Stimulated activated CD4-positive, alpha-beta T cell treated with anti-CD3 and anti-CD28 coated beads, Interleukin-15, amount 100 ng/mL, for 1 hour (primary cell): ENCODE measurements around the gene DENND4B.

Source experiments
- DNase-seq, 2 donors: peaks; one replicate each; pipeline ENCODE4 v3.0.0-alpha.2; 2020; ENCODE audit warnings: low read depth in 1 of 2, low spot score in 1 of 2

Gene DENND4B

DNA sequence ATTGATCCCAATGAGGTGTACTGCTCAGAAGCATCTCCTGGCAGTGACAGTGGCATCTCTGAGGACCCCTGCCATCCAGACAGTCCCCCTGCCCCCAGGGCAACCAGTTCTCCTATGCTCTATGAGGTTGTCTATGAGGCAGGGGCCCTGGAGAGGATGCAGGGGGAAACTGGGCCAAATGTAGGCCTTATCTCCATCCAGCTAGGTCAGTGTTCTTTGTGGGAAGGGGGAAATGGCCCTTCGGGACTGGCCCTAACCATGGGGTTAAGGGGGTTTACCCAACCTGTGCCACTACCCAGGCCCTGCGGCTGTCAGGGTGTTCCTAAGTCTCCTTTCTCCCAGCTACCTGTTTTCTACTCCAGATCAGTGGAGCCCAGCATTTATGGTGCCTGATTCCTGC lies 22.5 kb upstream of the DENND4B start:
- DNase-seq, result no peak

DNA sequence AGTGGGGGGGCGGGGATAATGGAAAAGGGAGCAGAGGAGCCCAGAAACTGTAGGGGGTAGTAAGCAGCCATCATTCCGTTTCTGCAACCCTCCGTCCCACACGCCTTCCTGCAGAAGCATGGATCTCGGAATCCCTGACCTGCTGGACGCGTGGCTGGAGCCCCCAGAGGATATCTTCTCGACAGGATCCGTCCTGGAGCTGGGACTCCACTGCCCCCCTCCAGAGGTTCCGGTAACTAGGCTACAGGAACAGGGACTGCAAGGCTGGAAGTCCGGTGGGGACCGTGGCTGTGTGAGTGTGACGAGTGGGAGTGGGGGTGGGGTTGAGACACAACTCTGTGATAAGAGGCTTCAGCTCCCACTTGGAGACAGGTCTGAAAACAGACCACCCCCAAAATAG lies 21.9 kb upstream of the DENND4B start:
- no peak for DNase-seq

DNA sequence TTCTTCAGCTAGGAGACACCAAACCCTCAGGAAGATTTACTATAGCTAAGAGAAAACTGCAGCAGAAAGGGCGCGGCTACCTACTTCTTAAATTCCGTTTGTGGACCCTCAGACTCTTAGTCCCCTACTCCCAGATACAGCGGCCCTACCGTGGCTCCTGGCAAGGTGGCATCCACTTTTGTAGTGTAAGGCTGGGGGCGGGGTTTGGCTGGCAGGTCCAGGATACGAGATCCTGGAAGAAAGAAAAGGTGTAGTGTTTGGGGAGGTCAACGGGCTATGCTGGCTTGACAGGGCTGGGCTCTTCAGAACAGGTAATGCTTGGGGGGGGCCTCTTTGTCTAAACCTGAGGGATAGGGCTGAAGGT lies 21.5 kb upstream of the DENND4B start:
- no peak for DNase-seq

GRCh38 chr1:153967107-153967999 lies 20.8 kb upstream of the DENND4B start, which contains the start of gene CREB3L4:
Gene CREB3L4, plus strand, starts transcription at chr1:153967902. Its CDS starts 624 bp downstream, at chr1:153968526.
- peak; percentile 63 to 67 for DNase-seq

DNA sequence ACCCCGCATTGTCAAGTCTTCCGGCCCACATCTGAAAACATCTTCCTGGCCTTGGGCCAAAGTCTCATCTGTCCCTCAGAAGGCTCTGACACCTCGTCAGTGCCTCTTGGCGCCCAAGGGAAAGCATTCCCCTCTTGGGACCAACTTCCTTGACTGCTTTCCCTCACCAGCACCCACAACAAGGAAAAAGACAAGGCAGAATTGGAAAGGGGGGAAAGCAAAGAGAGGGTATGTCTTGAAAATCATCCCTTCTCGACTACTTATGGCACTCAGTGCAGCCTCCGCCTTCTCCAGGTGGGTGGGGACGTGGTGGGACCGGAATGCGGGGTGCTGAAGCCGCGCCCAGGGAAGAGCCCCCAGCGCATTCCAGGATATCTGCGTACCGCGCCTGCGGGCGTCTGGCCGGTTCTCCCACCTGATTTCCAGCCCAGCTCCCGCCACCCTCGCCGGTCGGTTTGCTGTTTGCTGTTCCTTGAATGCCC lies 17.4 kb upstream of the DENND4B start:
- DNase-seq, result no peak

DNA sequence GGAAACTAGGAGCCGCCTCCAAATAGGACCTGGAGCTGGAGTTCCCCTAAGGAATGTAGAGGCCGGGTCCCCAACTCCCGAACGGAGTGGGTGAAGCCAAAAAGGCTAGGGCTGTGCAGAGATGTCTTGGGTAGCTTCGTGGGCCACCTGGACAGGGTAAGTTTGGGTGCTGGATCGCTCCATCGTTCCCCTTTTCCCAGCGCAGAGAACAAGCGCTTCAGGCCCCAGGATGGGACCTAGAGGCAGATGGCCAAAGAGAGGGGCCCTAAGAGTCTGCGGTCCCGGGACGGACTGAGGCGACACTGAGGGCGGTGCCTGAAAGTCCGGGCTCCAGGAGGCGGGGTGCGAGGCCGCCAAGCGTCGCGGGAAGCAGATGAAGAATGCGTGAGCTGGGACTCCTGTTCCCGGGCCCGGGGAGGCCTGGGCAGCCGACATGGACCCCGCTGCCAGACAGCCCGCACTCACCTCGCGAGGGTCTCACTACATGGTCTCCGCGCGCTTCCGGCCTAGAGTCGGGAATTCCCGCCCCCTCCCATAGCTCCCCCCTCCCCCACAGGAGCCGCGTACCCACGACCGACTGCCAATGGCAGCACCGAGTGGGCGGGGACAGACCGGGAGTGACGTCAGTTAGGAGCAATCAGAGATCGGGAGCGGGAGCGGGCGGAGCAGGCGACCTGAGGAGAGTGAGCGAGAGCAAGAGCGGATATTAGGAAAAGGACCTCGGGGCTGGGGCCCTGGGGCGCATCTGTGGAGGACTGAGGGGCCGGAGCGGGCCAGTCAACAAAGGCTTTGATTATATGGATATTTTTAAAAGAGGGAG lies 16.7 kb upstream of the DENND4B start, which contains the start of gene SLC39A1:
Gene SLC39A1 (minus strand): TSS at position 508 of the 820 bp plus-strand sequence. CDS start 822 bp downstream, outside the sequence.
- peak; percentile 82 to 86 for DNase-seq

DNA sequence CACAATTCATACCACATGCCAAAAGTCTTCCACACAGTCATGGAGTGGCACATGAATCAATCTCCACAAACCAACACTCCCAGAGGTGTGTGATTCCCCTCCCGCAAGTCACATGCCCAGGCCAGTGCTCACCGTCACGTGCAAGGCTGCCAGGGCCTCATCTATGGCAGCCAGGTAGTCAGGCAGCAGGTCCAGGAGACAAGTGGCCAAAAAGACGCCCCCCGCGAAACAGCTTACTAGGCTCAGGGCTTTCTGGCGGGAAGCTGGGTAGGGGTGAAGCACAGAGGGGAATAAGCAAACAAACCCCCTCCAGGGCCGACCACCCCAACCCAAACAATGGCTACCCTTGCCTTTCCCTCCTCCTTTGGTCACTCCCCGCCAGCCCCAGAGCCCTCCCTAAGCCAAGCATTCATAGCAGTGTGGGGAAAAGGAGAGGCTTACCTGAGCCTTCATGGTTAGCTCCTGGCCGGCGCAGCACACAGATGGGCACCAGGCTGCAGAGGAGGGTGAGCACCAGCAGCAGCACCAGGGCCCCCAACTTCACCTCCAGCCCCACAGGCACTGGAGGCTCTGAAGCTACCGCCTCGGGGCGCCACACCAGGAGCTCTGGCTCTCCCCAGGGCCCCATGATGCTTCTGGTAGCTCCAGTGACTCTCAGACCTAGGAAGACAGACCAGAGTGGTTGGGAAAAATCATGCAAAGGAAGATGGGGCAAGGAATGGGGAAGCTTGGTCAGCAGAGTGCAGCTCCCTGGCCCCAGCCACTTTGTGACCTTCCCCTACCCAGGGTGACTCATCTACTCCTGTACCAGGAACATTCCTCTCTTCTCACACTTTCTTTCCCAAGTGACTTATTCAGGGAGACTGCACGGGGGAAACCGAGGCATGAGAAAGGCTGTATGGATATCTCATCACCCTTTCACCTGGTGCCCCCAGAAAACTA lies 15.8 kb upstream of the DENND4B start:
- DNase-seq, result no peak

- no peak for DNase-seq
These were observed 14.9 kb upstream of the DENND4B start for GRCh38 chr1:153961421-153961820.

- no peak for DNase-seq
These were observed 13.7 kb upstream of the DENND4B start for GRCh38 chr1:153960206-153960605.

- no peak for DNase-seq
These were observed 12.9 kb upstream of the DENND4B start for GRCh38 chr1:153959454-153959853.

- no peak for DNase-seq
These were observed 12.4 kb upstream of the DENND4B start for GRCh38 chr1:153958961-153959260.

- DNase-seq, result peak; percentile 90 to 91
These were observed 11.8 kb upstream of the DENND4B start, which contains the start of gene CRTC2 for GRCh38 chr1:153958111-153958960. Gene CRTC2, minus strand, starts transcription at chr1:153958612. Its CDS starts 115 bp downstream, at chr1:153958497.

DNA sequence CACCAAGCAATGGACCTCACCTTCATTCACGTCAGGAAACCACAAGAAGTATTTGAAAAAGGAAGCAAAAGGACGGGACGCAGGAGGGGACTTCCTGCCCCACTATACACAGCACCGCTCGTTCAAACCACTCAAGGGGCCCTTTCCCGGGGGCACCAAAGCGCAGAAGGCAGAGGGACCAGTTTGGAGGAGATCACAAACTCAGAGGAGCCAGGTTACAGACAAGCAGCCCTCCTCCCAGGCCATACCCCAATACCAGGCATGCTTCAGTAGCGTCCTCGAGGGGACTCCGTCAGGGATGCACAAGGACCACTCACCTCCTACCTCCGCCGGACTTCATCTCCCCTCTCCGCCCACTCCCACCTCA lies 11.2 kb upstream of the DENND4B start:
- no peak for DNase-seq

DNA sequence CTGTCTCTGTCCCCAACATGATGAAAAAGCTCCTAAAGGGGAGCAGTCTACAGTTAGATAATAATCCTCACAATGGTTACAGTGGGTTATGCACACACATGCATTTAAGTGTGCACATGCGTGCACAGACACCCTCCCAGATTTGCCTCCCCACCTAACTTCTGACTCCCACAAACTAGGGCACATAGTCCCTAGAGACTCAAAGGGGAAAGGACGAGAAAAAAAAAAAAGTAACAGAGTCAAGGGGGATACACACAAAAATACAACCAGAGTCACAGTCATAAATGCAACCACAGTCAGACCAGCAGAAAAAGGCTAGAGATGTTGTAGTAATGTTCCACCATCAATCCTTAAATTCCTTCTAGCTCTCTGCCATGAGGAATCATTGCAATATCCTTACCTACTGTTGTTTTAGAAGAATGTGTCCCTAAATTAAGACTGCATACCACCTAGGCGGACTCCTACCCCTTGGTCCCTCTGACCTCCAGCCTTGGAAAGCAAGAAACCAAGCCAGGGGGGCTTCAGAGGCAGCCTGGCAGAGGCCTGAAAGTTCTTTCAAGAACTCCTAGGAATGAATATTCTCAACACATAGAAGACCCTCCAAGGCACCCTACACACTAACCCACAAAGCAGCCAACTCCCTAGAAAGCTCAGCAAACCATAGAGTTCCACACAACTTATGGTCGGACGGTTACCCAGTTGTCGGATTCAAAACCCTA lies 10.6 kb upstream of the DENND4B start:
- no peak for DNase-seq

GRCh38 chr1:153954826-153955225 lies 8.3 kb upstream of the DENND4B start:
- DNase-seq, result no peak

GRCh38 chr1:153953859-153954365 lies 7.4 kb upstream of the DENND4B start:
- no peak for DNase-seq

- DNase-seq, result no peak
These were observed 5.3 kb upstream of the DENND4B start for GRCh38 chr1:153951801-153952200.

DNA sequence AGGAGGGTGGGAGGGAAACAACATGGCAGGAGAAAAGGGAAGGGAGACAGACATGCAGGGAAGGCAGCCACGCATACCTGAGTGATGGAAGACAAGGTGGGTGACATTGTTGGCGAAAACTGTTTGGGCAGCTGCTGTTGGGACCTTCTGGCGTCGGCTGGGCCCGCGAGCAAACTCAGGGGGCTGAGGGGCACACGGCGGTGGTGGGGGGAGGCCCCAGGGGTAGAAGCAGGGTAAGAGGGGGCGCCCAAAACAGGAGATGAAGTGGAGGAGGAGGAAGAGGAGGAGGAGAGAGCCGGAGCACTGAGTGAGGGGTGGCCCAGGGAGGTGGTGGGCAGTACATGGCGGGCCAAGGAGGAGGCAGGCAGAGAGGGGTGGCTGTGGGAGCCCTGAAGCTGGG lies 4.7 kb upstream of the DENND4B start:
- no peak for DNase-seq
